Inflammatory macrophage treated with lipopolysaccharide for 1 hour (primary cell): Measurements from ENCODE around the gene INPP5E.

ENCODE experiments used
- DNase-seq, 2 donors: peaks; one replicate each; pipeline ENCODE4 v3.0.0-alpha.2; 2020 to 2022

INPP5E gene

GRCh38 chr9:136402067-136402466 is 37.6 kb downstream of the INPP5E start:
- no peak for DNase-seq

GRCh38 chr9:136401173-136401922 is 38.3 kb downstream of the INPP5E start:
- DNase-seq: no peak

- DNase-seq: peak; percentile 79 to 93
Measured at GRCh38 chr9:136400038-136400834, 39.4 kb downstream of the INPP5E start, which contains the start of gene SNAPC4. Gene SNAPC4 (minus strand): TSS chr9:136400170. CDS start chr9:136398428, 1,742 bp downstream.

- peak; percentile 38 to 47 for DNase-seq
Measured at GRCh38 chr9:136399176-136400037, 40.2 kb downstream of the INPP5E start.

GRCh38 chr9:136398286-136398685 is 41.4 kb downstream of the INPP5E start:
- DNase-seq: no peak

- DNase-seq: no peak
Measured at GRCh38 chr9:136397643-136398042, 42.0 kb downstream of the INPP5E start.

- DNase-seq: no peak
Measured at GRCh38 chr9:136396219-136396515, 43.5 kb downstream of the INPP5E start.

- DNase-seq: no peak
Measured at GRCh38 chr9:136395345-136396218, 44.1 kb downstream of the INPP5E start.

GRCh38 chr9:136395020-136395340 is 44.7 kb downstream of the INPP5E start:
- DNase-seq: no peak

- DNase-seq: no peak
Measured at GRCh38 chr9:136394312-136395019, 45.2 kb downstream of the INPP5E start.

GRCh38 chr9:136393531-136393930 is 46.1 kb downstream of the INPP5E start:
- no peak for DNase-seq

- no peak for DNase-seq
Measured at GRCh38 chr9:136392538-136393449, 46.9 kb downstream of the INPP5E start.

- no peak for DNase-seq
Measured at GRCh38 chr9:136391737-136392537, 47.7 kb downstream of the INPP5E start.

- DNase-seq: no peak
Measured at GRCh38 chr9:136389396-136389795, 50.2 kb downstream of the INPP5E start.

GRCh38 chr9:136387217-136387616 is 52.4 kb downstream of the INPP5E start:
- no peak for DNase-seq

GRCh38 chr9:136386018-136386417 is 53.6 kb downstream of the INPP5E start:
- DNase-seq: peak in 1 of 2 donors; percentile 9

GRCh38 chr9:136385015-136385414 is 54.6 kb downstream of the INPP5E start:
- DNase-seq: no peak

GRCh38 chr9:136383436-136383835 is 56.2 kb downstream of the INPP5E start:
- no peak for DNase-seq

- no peak for DNase-seq
Measured at GRCh38 chr9:136381966-136382513, 57.6 kb downstream of the INPP5E start.
